GM23338 (cell line): ENCODE measurements around the gene FNDC3B. TPM values are rescaled to one million over a fixed set of nuclear protein-coding genes. Genes with fewer than 3 reads are reported as not detected.
A peak's percentile ranks its signal among the peaks of the same experiment; 100 is the strongest.

ENCODE experiments used
- ATAC-seq: fragments of 200-7000 bp; cut with Tn5 transposase; 3 replicates; pipeline ENCODE4 v1.9.1; 2020
- DNase-seq: peaks from one replicate; pipeline ENCODE4 v3.0.0-alpha.2; 2015; ENCODE audit warnings: low spot score
- H2AFZ ChIP-seq: fragments of 200-600 bp; sonication (generic); 2 replicates; pipeline ENCODE4 v1.8.0; 2016; ENCODE audit warnings: antibody characterized with exemption, mild to moderate bottlenecking, moderate library complexity
- H3F3A ChIP-seq: fragments of 200-600 bp; sonication (generic); replicated peaks from 2 replicates; pipeline ENCODE4 v1.8.0; 2017; ENCODE audit warnings: antibody characterized with exemption, mixed run types, low read depth
- H3K27ac ChIP-seq: fragments of 200-600 bp; sonication (generic); 2 replicates; pipeline ENCODE4 v1.6.1; 2016; ENCODE audit warnings: low read depth
- H3K27me3 ChIP-seq: fragments of 200-600 bp; sonication (generic); 2 replicates; pipeline ENCODE4 v1.8.0; 2016; ENCODE audit warnings: mild to moderate bottlenecking, mixed run types, moderate library complexity; ENCODE audit not compliant: insufficient read depth
- H3K36me3 ChIP-seq: fragments of 200-600 bp; sonication (generic); 2 replicates; pipeline ENCODE4 v1.8.0; 2016; ENCODE audit warnings: mild to moderate bottlenecking; ENCODE audit not compliant: insufficient read depth
- H3K4me1 ChIP-seq: fragments of 200-600 bp; sonication (generic); 2 replicates; pipeline ENCODE4 v1.8.0; 2016; ENCODE audit warnings: mild to moderate bottlenecking, moderate library complexity; ENCODE audit not compliant: insufficient read depth
- H3K4me2 ChIP-seq: fragments of 200-600 bp; sonication (generic); 2 replicates; pipeline ENCODE4 v1.7.1; 2017; ENCODE audit warnings: mixed run types
- H3K4me3 ChIP-seq: fragments of 200-600 bp; sonication (generic); 2 replicates; pipeline ENCODE4 v1.6.1; 2016; ENCODE audit warnings: mixed run types
- H3K79me2 ChIP-seq: fragments of 200-600 bp; sonication (generic); replicated peaks from 2 replicates; pipeline ENCODE4 v1.8.0; 2017; ENCODE audit warnings: mild to moderate bottlenecking; ENCODE audit not compliant: insufficient read depth
- H3K9me2 ChIP-seq: fragments of 200-600 bp; sonication (generic); 2 replicates; pipeline ENCODE4 v1.8.0; 2017; ENCODE audit not compliant: insufficient read depth
- H4K20me1 ChIP-seq: fragments of 200-600 bp; sonication (generic); replicated peaks from 2 replicates; pipeline ENCODE4 v1.8.0; 2017; ENCODE audit warnings: mild to moderate bottlenecking; ENCODE audit not compliant: insufficient read depth
- H3K27ac Mint-ChIP-seq: 2 replicates; pipeline ENCODE4 v1.8.0; 2020; ENCODE audit warnings: inconsistent platforms, mild to moderate bottlenecking, moderate library complexity, mixed read lengths
- H3K27me3 Mint-ChIP-seq: 3 replicates; pipeline ENCODE4 v1.8.0; 2022; ENCODE audit warnings: low read depth, mild to moderate bottlenecking, moderate library complexity, mixed read lengths, inconsistent platforms; ENCODE audit not compliant: insufficient read depth, poor library complexity
- H3K36me3 Mint-ChIP-seq: 3 replicates; pipeline ENCODE4 v1.8.0; 2021; ENCODE audit warnings: low read depth, mild to moderate bottlenecking, inconsistent platforms, moderate library complexity, mixed read lengths
- H3K4me1 Mint-ChIP-seq: 3 replicates; pipeline ENCODE4 v1.8.0; 2020; ENCODE audit warnings: mild to moderate bottlenecking, inconsistent platforms, mixed read lengths
- H3K4me3 Mint-ChIP-seq: 3 replicates; pipeline ENCODE4 v1.8.0; 2021; ENCODE audit warnings: moderate library complexity, mild to moderate bottlenecking, inconsistent platforms, mixed read lengths
- H3K9me3 Mint-ChIP-seq: 3 replicates; pipeline ENCODE4 v1.8.0; 2020; ENCODE audit warnings: moderate library complexity, mild to moderate bottlenecking, inconsistent platforms, mixed read lengths
- CREB1 ChIP-seq: fragments of 250-450 bp; sonication (Bioruptor Pico); IDR thresholded peaks from 2 replicates; pipeline ENCODE4 v1.5.0; 2020; ENCODE audit warnings: low read depth, mild to moderate bottlenecking, moderate library complexity
- CTCF ChIP-seq, 2 experiments: fragments of 200-600 bp in 1 of 2; sonication (generic) in 1 of 2; conservative IDR thresholded peaks; 2 replicates each; pipeline versions ENCODE4 v1.5.1 to v1.6.1; 2016 to 2017; ENCODE audit warnings: antibody characterized with exemption in 2 of 2, low read depth in 2 of 2, mild to moderate bottlenecking in 2 of 2, moderate library complexity in 1 of 2
- ETS1 ChIP-seq: IDR thresholded peaks from 2 replicates; pipeline ENCODE4 v1.6.1; 2016; ENCODE audit warnings: antibody characterized with exemption
- EZH2 ChIP-seq: fragments of 200-600 bp; sonication (generic); IDR thresholded peaks from one replicate; pipeline ENCODE4 v1.8.0; 2017; ENCODE audit warnings: antibody characterized with exemption, mild to moderate bottlenecking, low read depth; ENCODE audit not compliant: unreplicated experiment
- EZH2phosphoT487 ChIP-seq: fragments of 200-600 bp; sonication (generic); IDR thresholded peaks from one replicate; pipeline ENCODE4 v1.8.1; 2018; ENCODE audit warnings: antibody characterized with exemption; ENCODE audit not compliant: unreplicated experiment
- NANOG ChIP-seq: IDR thresholded peaks from 2 replicates; pipeline ENCODE4 v1.6.1; 2016; ENCODE audit warnings: antibody characterized with exemption, borderline replicate concordance
- REST ChIP-seq: IDR thresholded peaks from one replicate; pipeline ENCODE4 v1.6.1; 2018; ENCODE audit warnings: antibody characterized with exemption; ENCODE audit not compliant: unreplicated experiment
- STAT1 ChIP-seq: IDR thresholded peaks from one replicate; pipeline ENCODE4 v1.6.1; 2016; ENCODE audit warnings: antibody characterized with exemption; ENCODE audit not compliant: unreplicated experiment
- ZNF114 ChIP-seq: fragments of 250-450 bp; sonication (Bioruptor Pico); IDR thresholded peaks from 2 replicates; pipeline ENCODE4 v1.5.0; 2020; ENCODE audit warnings: mild to moderate bottlenecking, moderate library complexity
- ZNF331 ChIP-seq: fragments of 250-450 bp; sonication (Bioruptor Pico); IDR thresholded peaks from 2 replicates; pipeline ENCODE4 v1.5.0; 2020; ENCODE audit warnings: low read depth, mild to moderate bottlenecking, moderate library complexity
- polyA plus RNA-seq: library from polyadenylated mRNA; unstranded; fragments of >200 nt; fragmentation: Nextera tagmentation; extraction: Ambion mirVana; gene quantifications from 2 replicates; pipeline ENCODE4 v1.2.1, GENCODE V29; 2016
- total RNA-seq: library from RNA; depleted of rRNA; stranded (reverse); fragments of >200 nt; shearing (Covaris generic); gene quantifications from 2 replicates; pipeline ENCODE4 v1.2.3, GENCODE V29; 2014

The FNDC3B gene
- total and polyA plus RNA-seq, 2 experiments from 2014 or later, result 19.1 to 55.4 TPM

GRCh38 chr3:172213200-172213599, 173.8 kb downstream of the FNDC3B start (continued):
- no peak for TF ChIP-seq REST

- Histone ChIP-seq H3F3A (no peaks in the 10 kb centered on the region), H3K4me2 (peak overlapping the region; percentile 54; the same call in 1 of the 2 replicates), H3K4me1 (peaks cover 50% of the 10 kb centered on the region), H3K9me2 (no peaks in the 10 kb centered on the region), H3K79me2 (peaks cover 74% of the 10 kb centered on the region), H4K20me1 (peaks cover 5% of the 10 kb centered on the region; the same call in 1 of the 2 replicates), H2AFZ (no peak overlapping the region), H3K27me3 (no peaks in the 10 kb centered on the region), H3K36me3 (no peaks in the 10 kb centered on the region), H3K4me3 (no peak overlapping the region), H3K27ac (peak overlapping the region; percentile 48; the same call in 1 of the 2 replicates)
- Mint-ChIP-seq H3K9me3 (no peaks in the 10 kb centered on the region), H3K36me3 (peaks cover 4% of the 10 kb centered on the region; the same call in 1 of the 3 replicates), H3K27ac (no peak overlapping the region), H3K27me3 (peaks cover 9% of the 10 kb centered on the region), H3K4me3 (no peak overlapping the region), H3K4me1 (peaks cover 60% of the 10 kb centered on the region)
- DNase-seq (peak; percentile 54), ATAC-seq (peak; percentile 58)
- TF ChIP-seq CTCF (conservative IDR thresholded peaks at IDR 0.05; ENCODE audit: low read depth in 2 of 2) (no peak), CREB1 (CRISPR knock-in tag) (no peak), ZNF114 (CRISPR knock-in tag) (no peak), EZH2phosphoT487 (no peak), STAT1 (no peak), REST (no peak), EZH2 (no peak), ETS1 (no peak), NANOG (no peak), ZNF331 (CRISPR knock-in tag) (no peak)
These were observed 174.5 kb downstream of the FNDC3B start for GRCh38 chr3:172213904-172214303.
